HepG2 (cell line): ENCODE data around the gene LENEP. TPM values are rescaled to one million over a fixed set of nuclear protein-coding genes. Genes with fewer than 3 reads are reported as not detected.
A peak's percentile ranks its signal among the peaks of the same experiment; 100 is the strongest.

Experiments
- CBX1 ChIP-seq: IDR thresholded peaks from one replicate; pipeline ENCODE4 v1.6.1; 2016; ENCODE audit warnings: antibody characterized with exemption, low read depth
- JARID2 ChIP-seq: sonication (generic); formaldehyde crosslinking; IDR thresholded peaks from 2 replicates; pipeline ENCODE4 v1.8.1; 2023; ENCODE audit warnings: missing genetic modification reagents, inconsistent platforms; ENCODE audit not compliant: insufficient replicate concordance
- MXD3 ChIP-seq: IDR thresholded peaks from 2 replicates; pipeline ENCODE4 v1.6.1; 2016; ENCODE audit warnings: mild to moderate bottlenecking, missing biosample characterization, missing genetic modification reagents
- NR2F2 ChIP-seq: IDR thresholded peaks from 2 replicates; pipeline ENCODE4 v1.6.1; 2012; ENCODE audit warnings: low read depth, inconsistent platforms, borderline replicate concordance
- POLR2AphosphoS5 ChIP-seq: IDR thresholded peaks from 2 replicates; pipeline ENCODE4 v1.6.1; 2012; ENCODE audit warnings: low read depth, low read length
- SNAPC2 ChIP-seq: sonication (generic); formaldehyde crosslinking; IDR thresholded peaks from 2 replicates; pipeline ENCODE4 v1.8.1; 2022; ENCODE audit warnings: mild to moderate bottlenecking, missing genetic modification reagents
- THAP8 ChIP-seq: sonication (generic); formaldehyde crosslinking; IDR thresholded peaks from 2 replicates; pipeline ENCODE4 v1.5.1; 2020; ENCODE audit warnings: missing genetic modification reagents, mild to moderate bottlenecking, borderline replicate concordance
- ZBTB7B ChIP-seq: sonication (generic); formaldehyde crosslinking; IDR thresholded peaks from 2 replicates; pipeline ENCODE4 v1.4.0; 2020; ENCODE audit warnings: missing genetic modification reagents
- ZNF44 ChIP-seq: sonication (generic); formaldehyde crosslinking; IDR thresholded peaks from 2 replicates; pipeline ENCODE4 v1.5.1; 2020; ENCODE audit warnings: mild to moderate bottlenecking, missing genetic modification reagents
- ZNF639 ChIP-seq: conservative IDR thresholded peaks from 2 replicates; pipeline ENCODE4 v1.6.1; 2018; ENCODE audit warnings: missing genetic modification reagents
- ZNF772 ChIP-seq: sonication (generic); formaldehyde crosslinking; IDR thresholded peaks from 2 replicates; pipeline ENCODE4 v1.5.0; 2020; ENCODE audit warnings: mild to moderate bottlenecking, missing genetic modification reagents
- polyA plus RNA-seq, 8 experiments: library from polyadenylated mRNA; depleted of rRNA in 3 of 8; stranded (reverse) in 7 of 8; unstranded in 1 of 8; fragments of >200 nt; fragmentation: Illumina TruSeq in 4 of 8; extraction: Trizol in 4 of 8; gene quantifications; 2 replicates each; pipeline versions ENCODE4 v1.2.1 to v1.2.3, GENCODE V29; 2011 to 2016; ENCODE audit warnings: low read depth in 4 of 8, missing spikeins in 1 of 8, mixed read lengths in 1 of 8; ENCODE audit not compliant: insufficient read depth in 1 of 8
- total RNA-seq, 5 experiments: library from RNA; depleted of rRNA; stranded (reverse); fragments of >200 nt; fragmentation: Illumina TruSeq; extraction: Trizol; gene quantifications; 2 replicates each; pipeline ENCODE4 v1.2.3, GENCODE V29; 2016; ENCODE audit warnings: low read depth in 1 of 5
- TF ChIP-seq, protein P1 (sequence below): sonication (generic); formaldehyde crosslinking; IDR thresholded peaks from 2 replicates; pipeline ENCODE4 v1.5.0; 2020; ENCODE audit warnings: mild to moderate bottlenecking, missing genetic modification reagents, borderline replicate concordance
- TF ChIP-seq, protein P2 (sequence below): sonication (generic); formaldehyde crosslinking; IDR thresholded peaks from 2 replicates; pipeline ENCODE4 v1.4.0; 2020; ENCODE audit warnings: missing genetic modification reagents
- TF ChIP-seq, protein P3 (sequence below): IDR thresholded peaks from 2 replicates; pipeline ENCODE4 v1.6.1; 2016
- TF ChIP-seq, protein P4 (sequence below): sonication (generic); formaldehyde crosslinking; IDR thresholded peaks from 2 replicates; pipeline ENCODE4 v1.4.0; 2020; ENCODE audit warnings: mild to moderate bottlenecking, missing genetic modification reagents

Gene LENEP
- total and polyA plus RNA-seq, 2 of the 13 experiments (the other 11 are each of a cell fraction or from before 2014, with no cell fraction given): 0.29 TPM; not detected in 1

- TF ChIP-seq, protein P1, sequence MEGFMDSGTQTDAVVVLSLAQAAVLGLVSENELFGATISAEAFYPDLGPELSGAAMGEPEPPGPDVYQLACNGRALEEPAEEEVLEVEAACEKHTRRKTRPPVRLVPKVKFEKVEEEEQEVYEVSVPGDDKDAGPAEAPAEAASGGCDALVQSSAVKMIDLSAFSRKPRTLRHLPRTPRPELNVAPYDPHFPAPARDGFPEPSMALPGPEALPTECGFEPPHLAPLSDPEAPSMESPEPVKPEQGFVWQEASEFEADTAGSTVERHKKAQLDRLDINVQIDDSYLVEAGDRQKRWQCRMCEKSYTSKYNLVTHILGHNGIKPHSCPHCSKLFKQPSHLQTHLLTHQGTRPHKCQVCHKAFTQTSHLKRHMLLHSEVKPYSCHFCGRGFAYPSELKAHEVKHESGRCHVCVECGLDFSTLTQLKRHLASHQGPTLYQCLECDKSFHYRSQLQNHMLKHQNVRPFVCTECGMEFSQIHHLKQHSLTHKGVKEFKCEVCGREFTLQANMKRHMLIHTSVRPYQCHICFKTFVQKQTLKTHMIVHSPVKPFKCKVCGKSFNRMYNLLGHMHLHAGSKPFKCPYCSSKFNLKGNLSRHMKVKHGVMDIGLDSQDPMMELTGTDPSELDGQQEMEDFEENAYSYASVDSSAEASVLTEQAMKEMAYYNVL (CRISPR knock-in tag): peak; percentile 78; the same call in 1 of the 2 replicates
- TF ChIP-seq ZBTB7B (0 out of 2 replicates have a peak, but pooled peaks have one; percentile 31), ZNF639 (peak; percentile 29; the same call in 1 of the 2 replicates), MXD3 (CRISPR knock-in tag) (peak; percentile 39; the same call in 1 of the 2 replicates), CBX1 (no peak), JARID2 (CRISPR knock-in tag) (no peak), NR2F2 (0 out of 2 replicates have a peak, but pooled peaks have one; percentile 31), ZNF772 (CRISPR knock-in tag) (no peak), THAP8 (no peak), ZNF44 (peak; percentile 75; the same call in 1 of the 2 replicates), POLR2AphosphoS5 (peak; percentile 74), SNAPC2 (CRISPR knock-in tag) (no peak)
- TF ChIP-seq, protein P2, sequence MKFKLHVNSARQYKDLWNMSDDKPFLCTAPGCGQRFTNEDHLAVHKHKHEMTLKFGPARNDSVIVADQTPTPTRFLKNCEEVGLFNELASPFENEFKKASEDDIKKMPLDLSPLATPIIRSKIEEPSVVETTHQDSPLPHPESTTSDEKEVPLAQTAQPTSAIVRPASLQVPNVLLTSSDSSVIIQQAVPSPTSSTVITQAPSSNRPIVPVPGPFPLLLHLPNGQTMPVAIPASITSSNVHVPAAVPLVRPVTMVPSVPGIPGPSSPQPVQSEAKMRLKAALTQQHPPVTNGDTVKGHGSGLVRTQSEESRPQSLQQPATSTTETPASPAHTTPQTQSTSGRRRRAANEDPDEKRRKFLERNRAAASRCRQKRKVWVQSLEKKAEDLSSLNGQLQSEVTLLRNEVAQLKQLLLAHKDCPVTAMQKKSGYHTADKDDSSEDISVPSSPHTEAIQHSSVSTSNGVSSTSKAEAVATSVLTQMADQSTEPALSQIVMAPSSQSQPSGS: peak; percentile 14; the same call in 1 of the 2 replicates
- TF ChIP-seq, protein P3, sequence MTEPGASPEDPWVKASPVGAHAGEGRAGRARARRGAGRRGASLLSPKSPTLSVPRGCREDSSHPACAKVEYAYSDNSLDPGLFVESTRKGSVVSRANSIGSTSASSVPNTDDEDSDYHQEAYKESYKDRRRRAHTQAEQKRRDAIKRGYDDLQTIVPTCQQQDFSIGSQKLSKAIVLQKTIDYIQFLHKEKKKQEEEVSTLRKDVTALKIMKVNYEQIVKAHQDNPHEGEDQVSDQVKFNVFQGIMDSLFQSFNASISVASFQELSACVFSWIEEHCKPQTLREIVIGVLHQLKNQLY: peak; percentile 73; the same call in 1 of the 2 replicates
- TF ChIP-seq, protein P4, sequence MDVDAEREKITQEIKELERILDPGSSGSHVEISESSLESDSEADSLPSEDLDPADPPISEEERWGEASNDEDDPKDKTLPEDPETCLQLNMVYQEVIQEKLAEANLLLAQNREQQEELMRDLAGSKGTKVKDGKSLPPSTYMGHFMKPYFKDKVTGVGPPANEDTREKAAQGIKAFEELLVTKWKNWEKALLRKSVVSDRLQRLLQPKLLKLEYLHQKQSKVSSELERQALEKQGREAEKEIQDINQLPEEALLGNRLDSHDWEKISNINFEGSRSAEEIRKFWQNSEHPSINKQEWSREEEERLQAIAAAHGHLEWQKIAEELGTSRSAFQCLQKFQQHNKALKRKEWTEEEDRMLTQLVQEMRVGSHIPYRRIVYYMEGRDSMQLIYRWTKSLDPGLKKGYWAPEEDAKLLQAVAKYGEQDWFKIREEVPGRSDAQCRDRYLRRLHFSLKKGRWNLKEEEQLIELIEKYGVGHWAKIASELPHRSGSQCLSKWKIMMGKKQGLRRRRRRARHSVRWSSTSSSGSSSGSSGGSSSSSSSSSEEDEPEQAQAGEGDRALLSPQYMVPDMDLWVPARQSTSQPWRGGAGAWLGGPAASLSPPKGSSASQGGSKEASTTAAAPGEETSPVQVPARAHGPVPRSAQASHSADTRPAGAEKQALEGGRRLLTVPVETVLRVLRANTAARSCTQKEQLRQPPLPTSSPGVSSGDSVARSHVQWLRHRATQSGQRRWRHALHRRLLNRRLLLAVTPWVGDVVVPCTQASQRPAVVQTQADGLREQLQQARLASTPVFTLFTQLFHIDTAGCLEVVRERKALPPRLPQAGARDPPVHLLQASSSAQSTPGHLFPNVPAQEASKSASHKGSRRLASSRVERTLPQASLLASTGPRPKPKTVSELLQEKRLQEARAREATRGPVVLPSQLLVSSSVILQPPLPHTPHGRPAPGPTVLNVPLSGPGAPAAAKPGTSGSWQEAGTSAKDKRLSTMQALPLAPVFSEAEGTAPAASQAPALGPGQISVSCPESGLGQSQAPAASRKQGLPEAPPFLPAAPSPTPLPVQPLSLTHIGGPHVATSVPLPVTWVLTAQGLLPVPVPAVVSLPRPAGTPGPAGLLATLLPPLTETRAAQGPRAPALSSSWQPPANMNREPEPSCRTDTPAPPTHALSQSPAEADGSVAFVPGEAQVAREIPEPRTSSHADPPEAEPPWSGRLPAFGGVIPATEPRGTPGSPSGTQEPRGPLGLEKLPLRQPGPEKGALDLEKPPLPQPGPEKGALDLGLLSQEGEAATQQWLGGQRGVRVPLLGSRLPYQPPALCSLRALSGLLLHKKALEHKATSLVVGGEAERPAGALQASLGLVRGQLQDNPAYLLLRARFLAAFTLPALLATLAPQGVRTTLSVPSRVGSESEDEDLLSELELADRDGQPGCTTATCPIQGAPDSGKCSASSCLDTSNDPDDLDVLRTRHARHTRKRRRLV (CRISPR knock-in tag): peak; percentile 43; the same call in 1 of the 2 replicates
Measured at GRCh38 chr1:154982897-154983648, 10.3 kb upstream of the LENEP start, which contains the start of gene FLAD1 (continued).
